Measurements from ENCODE around the gene GPC6.

GPC6 gene

GRCh38 chr13:93603043-93603442 is 376.4 kb downstream of the GPC6 start:
- H3K4me3 Mint-ChIP-seq, result no peak overlapping the region
- no peak overlapping the region for H3K27ac Mint-ChIP-seq
- H3K9me3 Mint-ChIP-seq, result no peaks in the 10 kb centered on the region
- H3K36me3 Mint-ChIP-seq, result no peaks in the 10 kb centered on the region
- no peak for DNase-seq (ENCODE audit: low spot score in 2 of 2)
- H3K4me1 Mint-ChIP-seq, result no peaks in the 10 kb centered on the region
- no peak for ATAC-seq

GRCh38 chr13:93614776-93615175 is 388.2 kb downstream of the GPC6 start:
- ATAC-seq, result no peak
- no peak overlapping the region for H3K27ac Mint-ChIP-seq
- H3K36me3 Mint-ChIP-seq, result no peaks in the 10 kb centered on the region
- H3K4me1 Mint-ChIP-seq, result no peaks in the 10 kb centered on the region
- no peak overlapping the region for H3K4me3 Mint-ChIP-seq
- no peaks in the 10 kb centered on the region for H3K9me3 Mint-ChIP-seq
- DNase-seq (ENCODE audit: low spot score in 2 of 2), result no peak

GRCh38 chr13:93620181-93620765 is 393.7 kb downstream of the GPC6 start:
- Mint-ChIP-seq H3K4me1 (no peaks in the 10 kb centered on the region), H3K36me3 (no peaks in the 10 kb centered on the region), H3K4me3 (no peak overlapping the region), H3K9me3 (no peaks in the 10 kb centered on the region), H3K27ac (no peak overlapping the region)
- ATAC-seq, result no peak
- DNase-seq (ENCODE audit: low spot score in 2 of 2), result no peak

- no peak for DNase-seq (ENCODE audit: low spot score in 2 of 2)
- H3K9me3 Mint-ChIP-seq, result no peaks in the 10 kb centered on the region
- no peak for ATAC-seq
- H3K27ac Mint-ChIP-seq, result no peak overlapping the region
- no peak overlapping the region for H3K4me3 Mint-ChIP-seq
- H3K36me3 Mint-ChIP-seq, result no peaks in the 10 kb centered on the region
- H3K4me1 Mint-ChIP-seq, result no peaks in the 10 kb centered on the region
Observed at GRCh38 chr13:93621051-93621450, 394.4 kb downstream of the GPC6 start.

GRCh38 chr13:93621966-93622365 is 395.4 kb downstream of the GPC6 start:
- ATAC-seq, result no peak
- Mint-ChIP-seq H3K9me3 (no peaks in the 10 kb centered on the region), H3K4me3 (no peak overlapping the region), H3K27ac (no peak overlapping the region), H3K4me1 (no peaks in the 10 kb centered on the region), H3K36me3 (no peaks in the 10 kb centered on the region)
- no peak for DNase-seq (ENCODE audit: low spot score in 2 of 2)

GRCh38 chr13:93624311-93624777 is 397.7 kb downstream of the GPC6 start:
- no peak overlapping the region for H3K27ac Mint-ChIP-seq
- H3K9me3 Mint-ChIP-seq, result no peaks in the 10 kb centered on the region
- no peak for DNase-seq (ENCODE audit: low spot score in 2 of 2)
- H3K4me3 Mint-ChIP-seq, result no peak overlapping the region
- ATAC-seq, result no peak
- no peaks in the 10 kb centered on the region for H3K4me1 Mint-ChIP-seq
- H3K36me3 Mint-ChIP-seq, result no peaks in the 10 kb centered on the region

GRCh38 chr13:93625536-93625935 is 398.9 kb downstream of the GPC6 start:
- Mint-ChIP-seq H3K36me3 (no peaks in the 10 kb centered on the region), H3K9me3 (no peaks in the 10 kb centered on the region), H3K4me1 (no peaks in the 10 kb centered on the region), H3K27ac (no peak overlapping the region), H3K4me3 (no peak overlapping the region)
- ATAC-seq (no peak), DNase-seq (ENCODE audit: low spot score in 2 of 2) (no peak)

GRCh38 chr13:93628136-93628797 is 401.7 kb downstream of the GPC6 start:
- DNase-seq (ENCODE audit: low spot score in 2 of 2) (no peak), ATAC-seq (no peak)
- H3K4me3 Mint-ChIP-seq, result no peak overlapping the region
- H3K36me3 Mint-ChIP-seq, result no peaks in the 10 kb centered on the region
- no peaks in the 10 kb centered on the region for H3K9me3 Mint-ChIP-seq
- H3K4me1 Mint-ChIP-seq, result no peaks in the 10 kb centered on the region
- no peak overlapping the region for H3K27ac Mint-ChIP-seq

- Mint-ChIP-seq H3K36me3 (no peaks in the 10 kb centered on the region), H3K4me1 (no peaks in the 10 kb centered on the region), H3K4me3 (no peak overlapping the region), H3K9me3 (no peaks in the 10 kb centered on the region), H3K27ac (no peak overlapping the region)
- ATAC-seq (no peak), DNase-seq (ENCODE audit: low spot score in 2 of 2) (no peak)
Observed at GRCh38 chr13:93635616-93636032, 409.0 kb downstream of the GPC6 start.

- DNase-seq (ENCODE audit: low spot score in 2 of 2), result no peak
Observed at GRCh38 chr13:93637852-93638251, 411.2 kb downstream of the GPC6 start.

GRCh38 chr13:93640452-93640851 is 413.8 kb downstream of the GPC6 start:
- DNase-seq (ENCODE audit: low spot score in 2 of 2) (no peak), ATAC-seq (no peak)
- no peaks in the 10 kb centered on the region for H3K36me3 Mint-ChIP-seq
- H3K27ac Mint-ChIP-seq, result no peak overlapping the region
- no peak overlapping the region for H3K4me3 Mint-ChIP-seq
- no peaks in the 10 kb centered on the region for H3K4me1 Mint-ChIP-seq
- H3K9me3 Mint-ChIP-seq, result no peaks in the 10 kb centered on the region

More at GRCh38 chr13:93637852-93638251, 411.2 kb downstream of the GPC6 start:
- no peak for ATAC-seq
- Mint-ChIP-seq H3K9me3 (no peaks in the 10 kb centered on the region), H3K4me3 (no peak overlapping the region), H3K27ac (no peak overlapping the region), H3K4me1 (no peaks in the 10 kb centered on the region), H3K36me3 (no peaks in the 10 kb centered on the region)

- Mint-ChIP-seq H3K4me3 (no peak overlapping the region), H3K27ac (no peak overlapping the region), H3K9me3 (no peaks in the 10 kb centered on the region), H3K36me3 (no peaks in the 10 kb centered on the region), H3K4me1 (no peaks in the 10 kb centered on the region)
- no peak for DNase-seq (ENCODE audit: low spot score in 2 of 2)
- ATAC-seq, result no peak
Observed at GRCh38 chr13:93646245-93646644, 419.6 kb downstream of the GPC6 start.

- DNase-seq (ENCODE audit: low spot score in 2 of 2), result no peak
- no peak overlapping the region for H3K4me3 Mint-ChIP-seq
- no peak for ATAC-seq
- no peaks in the 10 kb centered on the region for H3K4me1 Mint-ChIP-seq
- H3K36me3 Mint-ChIP-seq, result no peaks in the 10 kb centered on the region
- no peak overlapping the region for H3K27ac Mint-ChIP-seq
- H3K9me3 Mint-ChIP-seq, result no peaks in the 10 kb centered on the region
Observed at GRCh38 chr13:93649496-93649895, 422.9 kb downstream of the GPC6 start.

GRCh38 chr13:93653776-93654175 is 427.2 kb downstream of the GPC6 start:
- H3K4me1 Mint-ChIP-seq, result no peaks in the 10 kb centered on the region
- H3K4me3 Mint-ChIP-seq, result no peak overlapping the region
- ATAC-seq, result no peak
- no peaks in the 10 kb centered on the region for H3K36me3 Mint-ChIP-seq
- DNase-seq (ENCODE audit: low spot score in 2 of 2), result no peak
- no peak overlapping the region for H3K27ac Mint-ChIP-seq
- no peaks in the 10 kb centered on the region for H3K9me3 Mint-ChIP-seq

- Mint-ChIP-seq H3K9me3 (no peaks in the 10 kb centered on the region), H3K36me3 (no peaks in the 10 kb centered on the region), H3K4me3 (no peak overlapping the region), H3K4me1 (no peaks in the 10 kb centered on the region), H3K27ac (no peak overlapping the region)
- ATAC-seq (no peak), DNase-seq (ENCODE audit: low spot score in 2 of 2) (no peak)
Observed at GRCh38 chr13:93655154-93655553, 428.5 kb downstream of the GPC6 start.

GRCh38 chr13:93660391-93661063 is 433.9 kb downstream of the GPC6 start:
- Mint-ChIP-seq H3K4me1 (no peaks in the 10 kb centered on the region), H3K27ac (no peak overlapping the region), H3K4me3 (no peak overlapping the region), H3K36me3 (no peaks in the 10 kb centered on the region), H3K9me3 (no peaks in the 10 kb centered on the region)
- ATAC-seq (no peak), DNase-seq (ENCODE audit: low spot score in 2 of 2) (no peak)
